HL-60/S4 treated with retinoic acid at 250 ng/mL for 4 days and 3 days (cell line): ENCODE measurements around the gene ANG.
"Not testable (repeated sequence)": the region's sequence is repeated elsewhere in the genome, so short reads cannot be mapped to it uniquely, and the experiment has no call there.

Source experiments
- in situ Hi-C: fragments of 300-500 bp; cut with MboI; formaldehyde crosslinking; loops from 2 replicates; pipeline ENCODE4 v1.7.0; 2022; ENCODE audit warnings: low sequenced_read_pairs

ANG gene

GRCh38 chr14:20688167-20688839 is at the start of gene ANG:
Gene ANG (plus strand): TSS chr14:20688764. CDS start chr14:20693565, 4,801 bp downstream.
- in situ Hi-C loops, result no loop called here

GRCh38 chr14:20641591-20641990 is 47.0 kb upstream of the ANG start, which contains the start of gene OR6S1:
Gene OR6S1 (minus strand): TSS chr14:20641691. CDS start chr14:20641691, 0 bp downstream.
- in situ Hi-C loops, result no loop called here

GRCh38 chr14:20642182-20642581 is 46.4 kb upstream of the ANG start:
- in situ Hi-C loops, result no loop called here

- in situ Hi-C loops, result not testable (repeated sequence)
These were observed 45.8 kb upstream of the ANG start for GRCh38 chr14:20642755-20643154.

- in situ Hi-C loops, result no loop called here
These were observed 44.0 kb upstream of the ANG start for GRCh38 chr14:20644520-20644919.

- in situ Hi-C loops, result no loop called here
These were observed 43.1 kb upstream of the ANG start for GRCh38 chr14:20645481-20645880.

GRCh38 chr14:20652996-20653975 is 35.3 kb upstream of the ANG start:
- in situ Hi-C loops, result no loop called here

GRCh38 chr14:20655851-20656250 is 32.7 kb upstream of the ANG start:
- in situ Hi-C loops, result no loop called here

GRCh38 chr14:20656274-20656673 is 32.3 kb upstream of the ANG start:
- in situ Hi-C loops, result no loop called here

GRCh38 chr14:20657216-20658211 is 31.1 kb upstream of the ANG start:
- in situ Hi-C loops, result no loop called here

- in situ Hi-C loops, result no loop called here
These were observed 30.3 kb upstream of the ANG start for GRCh38 chr14:20658246-20658645.

GRCh38 chr14:20659336-20659735 is 29.2 kb upstream of the ANG start:
- in situ Hi-C loops, result no loop called here

GRCh38 chr14:20659813-20660395 is 28.7 kb upstream of the ANG start:
- in situ Hi-C loops, result no loop called here

- in situ Hi-C loops, result no loop called here
These were observed 27.4 kb upstream of the ANG start for GRCh38 chr14:20661197-20661596.

GRCh38 chr14:20662968-20663732 is 25.4 kb upstream of the ANG start:
- in situ Hi-C loops, result no loop called here

- in situ Hi-C loops, result not testable (repeated sequence)
These were observed 22.1 kb upstream of the ANG start for GRCh38 chr14:20666400-20666961.

GRCh38 chr14:20667957-20668356 is 20.6 kb upstream of the ANG start:
- in situ Hi-C loops, result no loop called here

- in situ Hi-C loops, result no loop called here
These were observed 19.6 kb upstream of the ANG start for GRCh38 chr14:20668969-20669368.

GRCh38 chr14:20671597-20672283 is 16.8 kb upstream of the ANG start:
- in situ Hi-C loops, result no loop called here
